GM12872 (cell line): Measurements from ENCODE around the gene COL2A1.

Experiments used
- CTCF ChIP-seq: IDR thresholded peaks from 3 replicates; pipeline ENCODE4 v1.5.1; 2011; ENCODE audit warnings: low read depth, mild to moderate bottlenecking, low read length, moderate library complexity; ENCODE audit not compliant: insufficient read depth

COL2A1 gene

DNA sequence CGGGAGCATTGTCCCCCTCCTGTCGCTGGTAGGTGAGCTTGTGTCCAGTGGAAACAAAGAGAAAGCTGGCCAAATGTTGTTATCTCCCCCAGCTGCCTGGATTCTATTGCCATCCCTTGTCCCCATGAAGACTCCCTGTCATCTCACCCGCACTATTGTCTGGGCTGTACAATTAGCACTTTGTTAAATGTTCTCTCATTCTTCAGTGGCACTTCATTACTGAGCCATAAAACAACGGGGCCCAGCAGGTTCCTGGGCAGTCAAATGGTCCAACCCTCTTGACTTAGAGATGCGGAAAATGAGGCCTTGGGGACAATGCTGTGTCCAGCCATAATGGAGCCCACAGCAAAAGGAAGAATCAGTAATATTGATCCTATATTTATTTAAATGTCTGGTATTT is 13.2 kb upstream of the COL2A1 start:
- TF ChIP-seq CTCF = no peak

- TF ChIP-seq CTCF = no peak
Measured at GRCh38 chr12:48016373-48017020, 12.2 kb upstream of the COL2A1 start.

DNA sequence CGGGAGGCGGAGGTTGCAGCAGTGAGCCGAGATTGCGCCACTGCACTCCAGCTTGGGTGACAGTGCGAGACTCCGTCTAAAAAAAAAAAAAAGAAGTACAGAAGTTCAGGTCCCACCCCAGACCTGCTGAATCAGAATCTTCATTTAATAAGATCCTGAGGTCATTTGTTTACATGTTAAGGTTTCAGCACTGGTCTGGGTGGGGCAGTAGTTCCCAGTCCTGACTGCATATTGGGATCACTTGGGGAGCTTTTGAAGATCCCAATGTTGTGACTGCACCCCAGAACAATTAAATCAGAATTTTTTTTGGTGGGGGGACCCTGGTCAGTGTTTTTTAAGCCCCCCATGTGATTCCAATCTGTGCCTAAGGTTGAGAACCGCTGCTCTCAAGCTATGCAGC is 11.7 kb upstream of the COL2A1 start:
- TF ChIP-seq CTCF = no peak

DNA sequence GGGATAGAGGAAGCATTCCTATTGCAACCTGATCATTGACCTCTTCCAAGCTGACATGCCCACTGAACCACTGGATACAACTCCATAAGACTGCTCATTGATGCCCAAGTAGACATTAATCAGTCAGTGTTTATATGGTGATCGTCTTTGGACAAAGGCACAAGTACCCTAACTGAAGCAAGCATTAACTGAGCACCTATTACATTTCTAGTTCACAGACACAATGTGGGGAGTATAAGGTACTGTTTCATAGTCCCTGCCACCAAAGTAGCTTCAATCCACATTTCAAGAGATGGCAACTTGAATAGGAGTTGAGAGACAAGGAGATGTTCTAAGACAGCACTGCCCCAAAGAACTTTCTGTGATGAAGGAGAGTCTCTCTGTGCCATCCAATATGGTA is 10.9 kb upstream of the COL2A1 start:
- no peak for TF ChIP-seq CTCF

DNA sequence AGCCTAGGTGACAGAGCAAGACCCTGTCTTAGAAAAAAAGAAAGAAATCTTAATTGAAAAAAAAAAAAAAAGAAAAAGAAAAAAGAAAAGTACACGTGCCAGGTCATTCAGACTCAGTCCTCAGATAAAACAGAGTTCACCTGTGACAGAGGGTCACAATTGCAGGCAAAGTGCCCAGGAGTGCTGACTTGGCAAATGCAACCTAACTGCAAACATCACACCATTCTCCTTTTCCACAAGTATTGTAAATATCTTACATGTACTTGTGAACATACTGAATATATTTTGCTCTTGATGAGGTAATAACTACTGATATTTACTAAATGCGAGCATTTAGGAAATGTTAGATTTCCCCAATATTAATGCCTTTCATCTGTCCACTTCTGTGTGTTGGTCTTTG is 9.0 kb upstream of the COL2A1 start:
- TF ChIP-seq CTCF = no peak

- no peak for TF ChIP-seq CTCF
Measured at GRCh38 chr12:48012070-48012469, 7.8 kb upstream of the COL2A1 start.

DNA sequence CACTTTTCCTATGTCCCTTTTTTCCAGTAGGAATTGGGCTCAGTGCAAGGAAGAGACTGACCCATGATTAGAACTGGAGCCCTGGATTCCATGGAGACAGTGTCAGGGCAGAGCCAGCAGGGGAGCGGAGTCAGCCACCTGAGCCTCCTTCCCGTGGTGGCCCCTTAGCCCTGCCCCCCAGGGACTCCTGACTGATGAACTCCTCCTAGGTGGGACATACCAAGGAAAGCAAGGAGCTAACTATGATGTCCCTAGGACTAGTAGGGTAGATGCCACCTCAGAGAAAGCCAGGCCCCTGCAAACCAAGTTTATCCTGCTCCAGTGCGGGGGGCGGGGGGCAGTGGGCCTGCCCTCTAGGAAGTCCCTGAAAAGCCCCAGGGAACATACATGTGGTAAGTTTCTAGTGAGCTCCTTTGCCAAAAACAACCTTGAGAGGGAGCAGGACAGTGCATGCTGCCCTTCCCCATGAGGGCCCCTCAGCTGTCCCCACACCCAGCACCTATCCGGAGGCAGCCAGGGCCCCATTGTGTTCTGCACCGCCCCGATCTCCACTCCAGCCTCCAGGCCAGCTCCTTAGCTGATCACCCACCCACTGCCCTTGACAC is 6.2 kb upstream of the COL2A1 start:
- no peak for TF ChIP-seq CTCF
